NCI-H2107 treated with DMSO at 0.1 percent for 48 hours (cell line): ENCODE measurements around the gene GABRG3.
"Not testable (repeated sequence)": the region's sequence is repeated elsewhere in the genome, so short reads cannot be mapped to it uniquely, and the experiment has no call there.

Experiments used
- DNase-seq: peaks from one replicate; lab custom pipeline; 2025; ENCODE audit not compliant: unreplicated experiment; lab: John Stamatoyannopoulos, UW

Gene GABRG3

GRCh38 chr15:26985050-26985449 lies 14.1 kb downstream of the GABRG3 start:
- no peak for DNase-seq

DNA sequence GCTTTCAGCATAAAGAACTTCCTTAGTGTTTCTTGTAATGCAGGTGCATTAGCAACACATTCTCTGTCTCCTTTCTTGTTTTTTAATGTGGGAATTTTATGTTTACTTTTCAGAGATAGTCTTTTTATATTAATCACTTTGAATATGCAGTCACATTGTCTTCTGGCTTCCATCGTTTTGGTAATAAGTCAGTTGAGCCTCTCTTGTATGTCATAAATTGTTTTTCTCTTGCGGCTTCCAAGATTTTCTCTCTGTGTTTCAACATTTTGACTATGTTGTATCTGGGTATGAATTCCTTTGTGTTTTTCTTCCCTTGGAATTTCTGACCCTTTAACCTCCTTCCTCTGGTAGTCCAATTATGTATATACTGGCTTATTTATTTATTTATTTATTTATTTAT lies 25.3 kb downstream of the GABRG3 start:
- DNase-seq, result no peak

DNA sequence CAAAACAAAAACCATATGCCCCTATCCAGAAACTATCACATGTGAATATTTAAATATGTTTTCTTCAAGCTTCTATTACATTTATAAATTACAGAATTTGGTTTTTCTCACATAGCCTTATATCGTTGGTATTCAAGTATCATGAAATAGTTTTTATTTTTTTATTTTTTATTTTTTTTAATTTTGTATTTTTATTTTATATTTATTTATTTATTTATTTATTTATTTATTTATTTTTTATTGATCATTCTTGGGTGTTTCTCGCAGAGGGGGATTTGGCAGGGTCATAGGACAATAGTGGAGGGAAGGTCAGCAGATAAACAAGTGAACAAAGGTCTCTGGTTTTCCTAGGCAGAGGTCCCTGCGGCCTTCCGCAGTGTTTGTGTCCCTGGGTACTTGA lies 32.0 kb downstream of the GABRG3 start:
- not testable (repeated sequence) for DNase-seq

DNA sequence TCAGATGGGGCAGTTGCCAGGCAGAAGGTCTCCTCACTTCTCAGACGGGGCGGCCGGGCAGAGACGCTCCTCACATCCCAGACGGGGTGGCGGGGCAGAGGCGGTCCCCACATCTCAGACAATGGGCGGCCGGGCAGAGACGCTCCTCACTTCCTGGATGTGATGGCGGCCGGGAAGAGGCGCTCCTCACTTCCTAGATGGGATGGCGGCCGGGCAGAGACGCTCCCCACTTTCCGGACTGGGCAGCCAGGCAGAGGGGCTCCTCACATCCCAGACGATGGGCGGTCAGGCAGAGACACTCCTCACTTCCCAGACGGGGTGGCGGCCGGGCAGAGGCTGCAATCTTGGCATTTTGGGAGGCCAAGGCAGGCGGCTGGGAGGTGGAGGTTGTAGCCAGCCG lies 33.2 kb downstream of the GABRG3 start:
- not testable (repeated sequence) for DNase-seq

DNA sequence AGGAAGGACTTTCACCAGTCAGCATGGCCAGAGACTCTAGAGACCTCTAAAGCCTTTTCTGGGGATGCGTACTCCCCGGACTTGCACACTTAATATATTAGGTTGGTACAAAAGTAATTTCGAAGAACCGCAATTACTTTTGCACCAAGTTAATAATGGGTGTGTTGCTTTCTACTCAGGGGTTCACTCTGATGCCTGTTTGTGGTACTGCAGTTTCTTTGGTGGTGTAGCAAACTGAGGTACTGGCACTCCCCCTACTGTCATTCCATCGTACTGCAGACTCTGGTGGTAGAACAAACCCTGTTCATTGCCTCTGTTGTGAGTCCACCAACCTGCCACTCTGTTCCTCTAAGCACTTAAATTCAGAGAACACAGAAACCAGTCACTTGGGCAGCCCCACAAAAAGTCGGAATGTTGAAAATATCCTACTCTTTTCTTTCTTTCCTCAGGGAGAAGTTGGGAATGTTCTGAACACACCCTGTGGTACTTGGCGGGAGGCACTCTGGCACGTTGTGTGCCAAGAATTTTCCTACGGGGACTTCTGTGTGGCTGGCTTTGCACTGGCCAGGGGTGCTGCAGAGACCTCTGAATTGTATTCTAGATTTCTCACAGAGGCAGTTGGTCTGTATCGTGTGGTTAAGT lies 46.3 kb downstream of the GABRG3 start:
- DNase-seq, result peak; percentile 18

DNA sequence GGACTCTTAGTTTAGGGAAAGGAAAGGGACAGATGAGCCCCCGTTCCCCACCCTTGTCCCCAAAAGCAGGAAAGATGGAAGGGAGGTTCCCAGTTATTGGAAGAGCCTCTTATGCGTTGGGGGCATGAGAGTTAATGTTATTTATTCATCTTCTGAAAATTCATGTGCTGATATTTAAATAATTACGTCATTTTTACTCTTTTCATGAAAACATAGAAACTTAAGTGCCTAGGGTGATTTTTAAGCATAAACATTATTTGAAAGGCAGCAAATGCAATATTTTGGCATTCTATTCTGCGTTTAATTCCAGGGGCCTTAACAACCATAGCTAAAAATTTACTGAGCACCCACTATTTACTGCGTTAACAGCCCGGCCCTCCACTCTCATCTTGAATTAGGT lies 48.7 kb downstream of the GABRG3 start:
- DNase-seq, result no peak

- DNase-seq, result no peak
Measured at GRCh38 chr15:27025481-27025966, 54.5 kb downstream of the GABRG3 start.

GRCh38 chr15:27027229-27027628 lies 56.2 kb downstream of the GABRG3 start:
- DNase-seq, result no peak

DNA sequence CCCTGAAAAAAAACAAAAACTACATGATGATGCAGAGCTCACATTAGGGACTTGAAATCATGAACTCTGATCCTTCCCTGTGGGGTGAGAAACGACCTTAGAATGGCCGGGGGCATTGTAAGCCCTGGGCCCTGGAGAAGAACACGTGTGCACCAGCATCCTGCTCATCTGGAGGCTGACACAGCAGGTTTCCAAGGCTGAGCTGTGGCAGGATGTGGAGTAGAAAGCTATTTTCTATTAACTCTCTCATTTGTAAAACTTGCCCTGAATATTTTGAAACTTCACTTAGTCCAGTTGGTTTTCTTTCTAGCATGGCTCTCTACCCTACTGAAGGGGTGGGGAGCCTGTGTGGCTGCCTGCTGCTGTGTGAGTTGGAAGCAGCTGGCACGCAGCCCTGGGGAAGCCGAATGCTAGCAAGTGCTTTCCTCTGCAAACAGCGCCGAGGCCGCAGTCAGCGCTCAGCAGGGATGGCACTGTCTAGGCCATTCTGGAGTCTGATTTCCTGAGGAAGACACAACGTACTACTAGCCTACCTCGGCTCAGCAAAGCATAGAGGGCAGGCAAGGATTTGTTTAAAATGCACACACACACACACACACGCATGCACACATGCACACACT lies 58.0 kb downstream of the GABRG3 start:
- no peak for DNase-seq

DNA sequence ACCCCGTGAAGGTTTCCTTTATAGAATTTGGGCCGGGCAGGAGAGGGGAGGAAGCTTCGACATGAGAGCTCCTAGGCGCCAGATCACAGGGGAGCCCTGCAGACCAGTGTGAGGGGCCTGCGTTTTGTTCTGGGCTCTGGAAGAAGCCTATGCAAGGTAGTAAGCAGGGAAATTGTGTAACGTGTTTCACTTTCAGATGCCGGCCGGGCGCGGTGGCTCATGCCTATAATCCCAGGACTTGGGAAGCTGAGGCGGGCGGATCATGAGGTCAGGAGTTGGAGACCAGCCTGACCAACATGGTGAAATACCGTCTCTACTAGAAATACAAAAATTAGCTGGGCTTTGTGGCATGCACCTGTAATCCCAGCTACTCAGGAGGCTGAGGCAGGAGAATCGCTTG lies 65.2 kb downstream of the GABRG3 start:
- no peak for DNase-seq

DNA sequence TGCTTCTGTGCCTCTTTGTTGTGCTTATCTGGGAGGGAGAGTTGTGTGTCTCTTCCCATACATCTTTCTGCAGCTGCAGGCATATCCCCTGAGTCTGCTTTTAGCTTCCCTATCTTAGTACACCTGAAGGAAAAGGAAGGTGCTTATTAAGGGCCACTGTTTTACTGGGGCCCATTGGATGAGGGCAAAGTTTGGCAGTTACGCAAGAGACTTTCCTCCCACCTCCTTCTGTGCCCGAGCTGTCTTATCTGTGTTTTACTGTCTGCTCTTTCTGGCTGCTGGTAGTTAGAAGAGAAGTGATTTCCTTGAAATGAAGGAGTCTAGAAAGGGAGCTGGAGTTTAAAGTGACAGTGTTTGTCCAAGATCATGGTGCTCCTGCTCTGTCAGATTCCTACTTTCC lies 66.5 kb downstream of the GABRG3 start:
- no peak for DNase-seq

DNA sequence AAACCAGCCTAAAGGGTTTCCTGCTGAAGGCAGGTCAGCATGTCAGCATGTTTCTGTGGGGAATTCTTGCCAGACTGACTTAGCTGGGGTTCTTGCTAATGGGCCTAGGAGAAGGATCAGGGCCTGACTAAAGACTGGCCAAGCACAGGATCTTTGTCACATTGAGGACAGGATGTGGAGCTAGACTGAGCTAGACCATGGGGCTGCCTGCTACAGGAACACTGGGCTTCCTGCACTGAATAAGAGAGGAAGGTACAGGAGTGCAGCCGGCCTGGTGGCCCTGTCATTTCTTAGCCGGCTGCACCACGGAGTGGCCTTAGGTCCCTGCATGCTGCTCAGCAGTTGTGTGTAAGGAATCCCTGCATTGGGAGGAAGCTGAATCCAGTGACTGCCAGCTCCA lies 68.2 kb downstream of the GABRG3 start:
- DNase-seq, result no peak

GRCh38 chr15:27042230-27042629 lies 71.2 kb downstream of the GABRG3 start:
- no peak for DNase-seq

DNA sequence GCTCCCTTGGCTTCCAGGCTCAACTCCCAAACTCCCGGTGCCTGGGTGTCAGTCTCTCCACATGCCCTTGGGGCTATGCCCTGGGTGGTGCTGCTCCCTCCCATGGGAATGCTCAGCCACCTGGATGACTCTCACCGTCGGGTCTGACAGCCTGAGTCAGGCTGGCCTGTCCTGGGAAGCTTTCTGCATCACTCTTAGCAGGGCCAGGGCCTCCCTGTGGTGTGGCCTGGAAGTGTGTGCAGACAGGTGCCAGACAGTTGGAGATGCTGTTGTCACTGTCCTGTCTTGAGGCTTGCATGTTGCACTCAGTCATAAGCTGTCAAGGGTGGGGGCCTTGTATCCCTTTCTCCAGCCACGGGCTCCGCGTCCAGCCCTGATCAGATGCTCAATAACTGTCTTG lies 71.7 kb downstream of the GABRG3 start:
- no peak for DNase-seq

DNA sequence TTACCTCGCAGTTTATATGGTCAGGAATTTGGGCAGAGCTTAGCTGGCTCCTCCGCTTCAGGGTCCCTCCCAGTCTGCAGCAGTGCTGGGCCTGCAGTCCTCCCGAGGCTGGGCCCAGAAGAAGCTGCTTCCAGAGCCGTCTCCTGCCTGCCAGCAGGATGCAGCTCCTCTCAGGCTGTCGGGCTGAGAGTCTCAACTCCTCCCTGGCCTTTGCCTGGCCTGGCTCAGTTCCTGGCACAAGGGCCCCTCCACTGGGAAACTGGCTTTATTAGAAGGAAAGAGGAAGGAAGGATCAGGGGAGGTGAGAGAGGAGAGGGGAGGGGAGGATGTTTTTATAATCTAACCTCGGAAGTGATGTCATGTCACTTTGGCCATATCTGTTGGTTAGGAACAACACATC lies 72.8 kb downstream of the GABRG3 start:
- DNase-seq, result no peak

- DNase-seq, result no peak
Measured at GRCh38 chr15:27045796-27046195, 74.8 kb downstream of the GABRG3 start.

GRCh38 chr15:27046880-27047279 lies 75.9 kb downstream of the GABRG3 start:
- no peak for DNase-seq

DNA sequence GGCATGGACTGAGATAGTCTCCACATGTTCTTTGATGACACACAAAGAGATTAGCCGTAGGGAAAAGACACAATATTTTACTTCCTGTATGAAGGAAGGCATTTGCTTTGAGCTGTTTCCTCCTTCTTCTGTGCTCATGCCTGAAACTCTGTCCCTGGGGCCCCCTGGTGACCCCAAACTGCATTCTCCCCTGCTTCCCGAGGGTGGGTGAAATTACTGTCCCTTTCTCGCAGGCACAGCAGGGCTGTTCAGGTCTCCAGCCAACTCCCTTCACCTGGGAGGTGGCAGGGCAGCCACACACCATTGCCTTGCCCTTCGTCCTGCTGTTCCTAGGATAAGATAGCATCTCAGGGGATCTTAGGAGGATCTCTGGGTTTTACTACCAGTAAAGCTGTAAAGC lies 79.2 kb downstream of the GABRG3 start:
- no peak for DNase-seq

DNA sequence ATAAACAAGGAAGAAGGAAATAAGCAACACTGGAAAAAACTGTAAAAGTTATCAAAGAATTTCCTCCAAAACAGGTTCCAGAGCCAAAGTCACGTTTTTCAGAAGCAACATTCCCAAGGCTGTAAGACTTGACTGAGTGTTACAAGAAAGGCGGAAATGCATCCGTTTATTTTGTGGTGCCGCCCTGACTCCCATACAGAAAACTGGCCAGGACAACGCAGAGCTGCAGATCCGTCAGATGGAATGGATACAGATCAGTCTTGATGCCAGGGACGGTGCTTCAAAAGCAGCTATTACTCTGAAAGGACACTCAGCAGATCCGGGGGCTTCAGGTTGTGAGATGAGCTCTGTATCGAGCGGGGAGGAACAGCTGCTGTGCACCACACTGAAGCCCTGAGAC lies 83.4 kb downstream of the GABRG3 start:
- no peak for DNase-seq

DNA sequence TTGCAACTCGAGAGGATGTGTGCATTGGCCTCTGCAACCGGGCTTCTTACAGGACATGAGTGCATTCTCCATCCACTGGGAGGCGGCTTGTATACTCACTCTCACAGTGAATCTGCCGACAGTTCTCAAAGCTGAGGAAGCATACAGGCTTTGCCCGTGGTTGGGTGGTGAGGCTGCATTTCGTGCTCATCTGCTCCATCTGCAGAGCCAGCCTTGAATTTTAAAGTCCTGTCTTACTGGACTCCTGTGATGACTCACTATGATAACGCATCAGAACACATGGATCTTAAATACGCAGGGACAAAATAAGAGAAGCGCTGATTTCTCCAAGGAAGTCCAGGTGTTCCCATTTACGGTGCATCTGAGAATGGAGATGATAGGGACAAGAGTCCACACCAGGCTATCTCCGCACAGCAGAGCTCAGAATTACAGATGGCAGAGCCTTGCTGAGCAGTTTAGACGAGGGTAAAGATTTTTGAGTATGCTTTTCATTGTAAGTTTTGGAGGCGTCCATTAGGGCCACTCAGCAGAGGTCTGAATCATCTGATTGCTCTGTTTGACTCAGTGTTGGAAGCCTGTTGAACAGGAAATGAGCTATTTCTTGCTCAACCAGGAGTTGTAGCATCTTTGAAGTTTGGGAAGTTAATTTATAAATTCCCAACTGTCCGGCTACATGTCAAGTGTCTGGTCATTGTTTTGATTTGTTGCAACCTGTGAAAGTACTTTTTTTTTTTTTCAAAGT lies 87.1 kb downstream of the GABRG3 start:
- DNase-seq, result no peak

GRCh38 chr15:27058939-27059338 lies 88.0 kb downstream of the GABRG3 start:
- DNase-seq, result no peak

- DNase-seq, result no peak
Measured at GRCh38 chr15:27059610-27060202, 88.7 kb downstream of the GABRG3 start.
